Smooth muscle cell (in vitro differentiated cells): Measurements from ENCODE around the gene LRRTM3. TPM values are rescaled to one million over a fixed set of nuclear protein-coding genes. Genes with fewer than 3 reads are reported as not detected.

Experiments used
- DNase-seq: peaks from one replicate; lab custom pipeline; 2025; ENCODE audit not compliant: unreplicated experiment; lab: John Stamatoyannopoulos, UW
- H2AFZ ChIP-seq: fragments of 200-600 bp; sonication (generic); 2 replicates; pipeline ENCODE4 v1.6.0; 2016; ENCODE audit warnings: antibody characterized with exemption, low read depth, mild to moderate bottlenecking
- H3F3A ChIP-seq: fragments of 200-600 bp; sonication (generic); 2 replicates; pipeline ENCODE4 v1.6.0; 2017; ENCODE audit warnings: antibody characterized with exemption, low read depth
- H3K27ac ChIP-seq: fragments of 200-600 bp; sonication (generic); 2 replicates; pipeline ENCODE4 v1.5.1; 2016; ENCODE audit warnings: low read depth, mild to moderate bottlenecking
- H3K27me3 ChIP-seq: fragments of 200-600 bp; sonication (generic); 2 replicates; pipeline ENCODE4 v1.6.1; 2016; ENCODE audit warnings: low read depth, mild to moderate bottlenecking
- H3K36me3 ChIP-seq: fragments of 200-600 bp; sonication (generic); 2 replicates; pipeline ENCODE4 v1.5.1; 2016; ENCODE audit warnings: low read depth
- H3K4me1 ChIP-seq: fragments of 200-600 bp; sonication (generic); 2 replicates; pipeline ENCODE4 v1.5.1; 2016; ENCODE audit warnings: low read depth
- H3K4me2 ChIP-seq: fragments of 200-600 bp; sonication (generic); 2 replicates; pipeline ENCODE4 v1.6.0; 2016; ENCODE audit warnings: mild to moderate bottlenecking
- H3K4me3 ChIP-seq: fragments of 200-600 bp; sonication (generic); 2 replicates; pipeline ENCODE4 v1.5.1; 2016; ENCODE audit warnings: mild to moderate bottlenecking
- H3K79me2 ChIP-seq: fragments of 200-600 bp; sonication (generic); 2 replicates; pipeline ENCODE4 v1.6.0; 2016; ENCODE audit warnings: low read depth, mild to moderate bottlenecking
- H3K9ac ChIP-seq: fragments of 200-600 bp; sonication (generic); 2 replicates; pipeline ENCODE4 v1.6.0; 2016; ENCODE audit warnings: low read depth
- H3K9me3 ChIP-seq: fragments of 200-600 bp; sonication (generic); replicated peaks from 2 replicates; pipeline ENCODE4 v1.5.1; 2016; ENCODE audit warnings: low read depth
- H4K20me1 ChIP-seq: fragments of 200-600 bp; sonication (generic); 2 replicates; pipeline ENCODE4 v1.6.0; 2016; ENCODE audit warnings: low read depth
- WGBS: methylation state at CpG from one replicate; pipeline ENCODE4 v1.1.7; 2016; ENCODE audit warnings: low lambda C conversion rate; 5-methylcytosine and 5-hydroxymethylcytosine counted together
- polyA plus RNA-seq: library from polyadenylated mRNA; unstranded; fragments of >200 nt; fragmentation: Nextera tagmentation; extraction: Ambion mirVana; gene quantifications from 2 replicates; pipeline ENCODE4 v1.2.1, GENCODE V29; 2016
- total RNA-seq: library from RNA; depleted of rRNA; stranded (reverse); fragments of >200 nt; gene quantifications from 2 replicates; pipeline ENCODE4 v1.2.3, GENCODE V29; 2014
- TF ChIP-seq, protein P1 (sequence below): fragments of 200-600 bp; sonication (generic); IDR thresholded peaks from 2 replicates; pipeline ENCODE4 v1.5.1; 2017; ENCODE audit warnings: borderline replicate concordance, mild to moderate bottlenecking, antibody characterized with exemption; ENCODE audit not compliant: insufficient read depth, poor library complexity, severe bottlenecking

Gene LRRTM3
- total and polyA plus RNA-seq, 2 experiments from 2014 or later = not detected

DNA sequence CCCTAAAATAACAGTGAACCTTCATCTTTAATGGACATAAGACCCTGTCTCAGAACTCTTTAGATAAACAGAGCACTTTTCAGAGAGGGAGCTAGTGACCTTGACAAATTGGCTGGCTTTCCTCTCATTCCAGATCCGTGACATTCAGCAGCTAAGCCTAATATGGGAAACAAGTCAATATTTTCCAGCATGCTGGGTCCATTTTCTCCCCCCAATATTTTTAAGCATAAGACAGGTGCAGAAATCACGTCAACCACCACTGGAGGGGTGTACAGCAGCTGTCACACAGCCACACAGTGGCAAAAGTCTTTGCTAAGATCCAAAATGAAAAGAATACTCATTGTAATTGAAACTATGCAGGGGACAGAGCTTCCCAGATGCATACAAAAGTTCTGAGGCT lies 26.1 kb downstream of the LRRTM3 start:
- Histone ChIP-seq H4K20me1 (no peaks in the 10 kb centered on the region), H3K4me1 (no peaks in the 10 kb centered on the region), H3F3A (no peaks in the 10 kb centered on the region), H3K9me3 (no peaks in the 10 kb centered on the region), H2AFZ (no peak overlapping the region), H3K4me2 (no peak overlapping the region), H3K36me3 (no peaks in the 10 kb centered on the region), H3K79me2 (no peaks in the 10 kb centered on the region), H3K27me3 (no peaks in the 10 kb centered on the region), H3K9ac (no peak overlapping the region), H3K27ac (no peak overlapping the region), H3K4me3 (no peak overlapping the region)
- DNase-seq = no peak
- WGBS = 81% methylated on average over 2 of the region's 2 CpGs
- TF ChIP-seq, protein P1, sequence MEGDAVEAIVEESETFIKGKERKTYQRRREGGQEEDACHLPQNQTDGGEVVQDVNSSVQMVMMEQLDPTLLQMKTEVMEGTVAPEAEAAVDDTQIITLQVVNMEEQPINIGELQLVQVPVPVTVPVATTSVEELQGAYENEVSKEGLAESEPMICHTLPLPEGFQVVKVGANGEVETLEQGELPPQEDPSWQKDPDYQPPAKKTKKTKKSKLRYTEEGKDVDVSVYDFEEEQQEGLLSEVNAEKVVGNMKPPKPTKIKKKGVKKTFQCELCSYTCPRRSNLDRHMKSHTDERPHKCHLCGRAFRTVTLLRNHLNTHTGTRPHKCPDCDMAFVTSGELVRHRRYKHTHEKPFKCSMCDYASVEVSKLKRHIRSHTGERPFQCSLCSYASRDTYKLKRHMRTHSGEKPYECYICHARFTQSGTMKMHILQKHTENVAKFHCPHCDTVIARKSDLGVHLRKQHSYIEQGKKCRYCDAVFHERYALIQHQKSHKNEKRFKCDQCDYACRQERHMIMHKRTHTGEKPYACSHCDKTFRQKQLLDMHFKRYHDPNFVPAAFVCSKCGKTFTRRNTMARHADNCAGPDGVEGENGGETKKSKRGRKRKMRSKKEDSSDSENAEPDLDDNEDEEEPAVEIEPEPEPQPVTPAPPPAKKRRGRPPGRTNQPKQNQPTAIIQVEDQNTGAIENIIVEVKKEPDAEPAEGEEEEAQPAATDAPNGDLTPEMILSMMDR = no peak

DNA sequence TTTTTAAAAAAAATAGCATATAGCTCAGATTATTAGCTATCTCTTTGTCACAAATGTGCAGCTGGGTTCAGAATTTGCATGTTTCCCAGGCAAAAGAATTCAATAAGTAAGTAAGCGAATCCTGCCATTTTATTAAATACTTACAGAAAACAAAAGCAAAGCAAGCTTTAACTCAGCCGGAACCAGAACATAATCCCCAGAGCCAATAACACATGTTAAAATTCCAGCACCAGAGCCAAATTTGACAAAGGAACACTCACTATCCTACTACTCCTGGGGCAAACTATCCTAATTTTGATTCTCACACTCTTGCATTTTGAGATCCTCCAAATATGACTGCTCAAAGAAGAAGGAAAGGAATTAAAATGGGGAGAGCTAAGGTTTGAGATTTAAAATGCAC lies 32.6 kb downstream of the LRRTM3 start:
- Histone ChIP-seq H3K9me3 (no peaks in the 10 kb centered on the region), H3K27ac (no peak overlapping the region), H4K20me1 (no peaks in the 10 kb centered on the region), H3K4me3 (no peak overlapping the region), H2AFZ (no peak overlapping the region), H3K4me2 (no peak overlapping the region), H3K79me2 (no peaks in the 10 kb centered on the region), H3F3A (no peaks in the 10 kb centered on the region), H3K9ac (no peak overlapping the region), H3K36me3 (no peaks in the 10 kb centered on the region), H3K27me3 (no peaks in the 10 kb centered on the region), H3K4me1 (peaks cover 4% of the 10 kb centered on the region)
- TF ChIP-seq, protein P1 = no peak
- 100% methylated on average over 2 of the region's 2 CpGs for WGBS
- DNase-seq = no peak

DNA sequence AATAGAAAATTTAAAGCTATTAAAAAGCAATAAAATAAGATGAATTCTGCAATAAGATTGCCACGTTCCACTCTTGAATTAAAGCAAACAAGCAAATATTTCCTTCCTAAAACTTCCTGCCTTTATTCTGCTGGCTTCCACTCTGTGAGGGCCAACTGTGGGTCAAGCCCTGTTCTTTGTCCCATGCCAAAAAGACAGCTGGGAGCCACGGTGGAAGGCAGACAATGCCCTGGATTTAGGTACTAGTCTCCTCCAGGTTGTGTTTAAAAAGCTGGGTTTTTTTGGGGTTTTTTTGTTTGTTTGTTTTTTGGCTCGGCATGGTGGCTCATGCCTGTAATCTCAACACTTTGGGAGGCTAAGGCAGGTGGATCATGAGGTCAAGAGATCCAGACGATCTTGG lies 39.1 kb downstream of the LRRTM3 start:
- Histone ChIP-seq H3K27me3 (no peaks in the 10 kb centered on the region), H3K4me1 (no peaks in the 10 kb centered on the region), H3K79me2 (no peaks in the 10 kb centered on the region), H3K4me2 (no peak overlapping the region), H3K4me3 (no peak overlapping the region), H4K20me1 (no peaks in the 10 kb centered on the region), H3K9ac (no peak overlapping the region), H2AFZ (no peak overlapping the region), H3K27ac (no peak overlapping the region), H3F3A (no peaks in the 10 kb centered on the region), H3K9me3 (no peaks in the 10 kb centered on the region), H3K36me3 (no peaks in the 10 kb centered on the region)
- whole genome bisulfite sequencing = 95% methylated on average over 4 of the region's 4 CpGs
- DNase-seq = no peak
- TF ChIP-seq, protein P1 = no peak

DNA sequence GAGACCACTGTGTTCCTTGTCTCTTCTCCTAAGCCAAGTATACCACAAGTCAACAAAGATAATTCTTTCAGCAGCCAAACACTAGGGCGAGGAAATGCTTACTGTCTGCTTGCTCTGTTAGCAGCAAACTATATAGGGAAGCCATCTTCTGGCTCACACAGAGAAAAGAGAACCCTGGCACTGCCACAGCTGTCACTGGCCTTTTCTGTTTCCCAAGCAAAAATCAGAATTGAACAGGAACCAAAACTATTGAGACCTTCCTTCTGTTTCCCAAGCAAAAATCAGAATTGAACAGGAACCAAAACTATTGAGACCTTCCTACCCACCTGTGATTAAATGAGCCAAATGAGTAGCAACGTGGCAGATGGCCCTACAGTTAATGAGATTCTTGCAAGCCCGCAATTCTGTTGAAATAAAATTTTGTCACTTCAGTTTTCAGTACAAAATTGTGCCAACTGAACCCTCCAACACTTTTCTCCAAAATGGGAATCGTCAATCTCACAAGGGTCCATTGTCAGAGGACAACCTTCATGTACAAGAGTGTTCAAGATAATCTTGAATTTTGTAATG lies 54.5 kb downstream of the LRRTM3 start:
- H3K27me3 ChIP-seq = no peaks in the 10 kb centered on the region
- no peak overlapping the region for H2AFZ ChIP-seq
- no peak overlapping the region for H3K4me3 ChIP-seq
- no peaks in the 10 kb centered on the region for H4K20me1 ChIP-seq
- H3K4me2 ChIP-seq = no peak overlapping the region
- no peaks in the 10 kb centered on the region for H3F3A ChIP-seq
- WGBS = 95% methylated on average over 4 of the region's 4 CpGs
- TF ChIP-seq, protein P1 = no peak
- no peaks in the 10 kb centered on the region for H3K4me1 ChIP-seq
- DNase-seq = no peak
- no peak overlapping the region for H3K9ac ChIP-seq
- H3K36me3 ChIP-seq = no peaks in the 10 kb centered on the region
- H3K9me3 ChIP-seq = no peaks in the 10 kb centered on the region
- H3K79me2 ChIP-seq = no peaks in the 10 kb centered on the region
- H3K27ac ChIP-seq = no peak overlapping the region
